GM12801 (cell line): ENCODE measurements around the gene OTULIN.

Source experiments
- CTCF ChIP-seq: IDR thresholded peaks from one replicate; pipeline ENCODE4 v1.5.1; 2011; ENCODE audit warnings: control low read depth; ENCODE audit not compliant: insufficient read length; ENCODE audit errors: extremely low read depth

The OTULIN gene

DNA sequence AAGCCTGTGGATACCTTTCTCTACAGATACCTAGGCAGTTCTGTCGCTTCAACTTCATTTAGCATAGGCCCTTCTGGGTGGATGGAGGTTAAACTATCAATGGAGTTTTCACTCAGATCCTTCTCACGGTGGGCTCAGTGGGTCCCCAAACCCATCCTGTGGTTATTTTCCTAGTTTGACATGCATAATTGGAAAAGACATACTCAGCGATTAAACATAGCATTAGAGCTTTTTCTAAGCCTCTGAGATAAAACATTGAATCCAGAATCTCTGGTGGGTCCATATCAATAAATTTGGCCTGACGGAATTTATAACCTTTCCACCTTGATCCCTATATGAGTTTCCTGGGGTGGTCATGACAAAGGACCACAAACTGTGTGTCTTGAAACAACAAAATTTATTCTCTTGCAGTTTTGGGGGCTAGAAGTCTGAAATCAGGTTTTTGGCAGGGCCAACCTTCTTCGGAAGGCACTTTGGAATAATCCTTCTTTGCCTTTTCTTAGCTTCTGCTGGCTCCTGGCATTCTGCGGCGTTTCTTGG lies 1.7 kb upstream of the OTULIN start:
- TF ChIP-seq CTCF, result no peak

- TF ChIP-seq CTCF, result no peak
These were observed 716 bp upstream of the OTULIN start for GRCh38 chr5:14663734-14664269.

GRCh38 chr5:14665101-14665822 lies 744 bp downstream of the OTULIN start:
- TF ChIP-seq CTCF, result no peak

- no peak for TF ChIP-seq CTCF
These were observed 1.4 kb downstream of the OTULIN start for GRCh38 chr5:14665949-14666348.

DNA sequence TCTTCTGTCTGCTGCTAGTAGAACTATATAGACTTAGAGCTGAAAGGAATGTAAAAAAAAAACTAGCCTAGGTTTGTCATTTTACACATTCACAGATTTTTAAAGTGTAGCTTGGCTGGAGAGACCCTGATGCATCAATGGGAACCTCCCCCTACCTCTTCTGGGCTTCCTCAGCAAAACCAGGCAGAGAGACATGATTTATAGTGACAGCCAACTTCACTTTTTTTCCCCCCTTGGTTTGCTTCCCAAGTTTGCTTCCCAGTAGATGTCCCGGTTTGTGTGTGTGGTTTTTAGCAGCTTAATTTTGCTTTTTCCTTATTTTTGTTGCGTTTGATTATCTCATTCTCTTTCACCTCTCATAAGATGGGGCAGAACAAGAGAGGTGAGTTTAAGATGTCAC lies 1.8 kb downstream of the OTULIN start:
- no peak for TF ChIP-seq CTCF

- TF ChIP-seq CTCF, result no peak
These were observed 2.8 kb downstream of the OTULIN start for GRCh38 chr5:14667290-14667689.

DNA sequence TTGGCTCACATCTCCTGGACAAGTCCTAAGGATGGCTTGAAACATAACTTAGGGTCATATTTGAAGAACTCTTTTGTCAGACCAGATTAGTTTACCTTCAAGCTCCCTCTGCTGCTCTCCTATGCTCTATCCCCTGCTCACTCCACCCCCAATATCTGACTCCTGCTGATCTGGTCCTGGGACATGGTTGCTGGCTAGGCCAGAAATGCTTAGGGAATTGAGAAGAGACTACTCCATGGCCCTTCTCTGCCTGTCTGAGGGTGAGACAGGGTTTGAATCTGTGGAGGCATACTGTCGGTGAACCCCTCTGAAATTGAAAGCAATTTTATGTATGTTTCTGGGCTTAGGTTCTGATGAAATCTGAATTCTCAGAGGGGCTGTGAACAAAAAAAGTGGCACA lies 3.3 kb downstream of the OTULIN start:
- TF ChIP-seq CTCF, result no peak
